Measurements from ENCODE around the gene ALLC.

The ALLC gene

GRCh38 chr2:3739313-3739712, 81.3 kb downstream of the ALLC start:
- no peak for DNase-seq
- Histone ChIP-seq H3K27ac (ENCODE audit: low read length, poor library complexity, severe bottlenecking) (no peak overlapping the region), H4K8ac (ENCODE audit: low read length) (no peak overlapping the region), H2AFZ (ENCODE audit: low read depth, low read length) (no peak overlapping the region), H2AK5ac (ENCODE audit: low read length, severe bottlenecking) (no peak overlapping the region), H3K18ac (ENCODE audit: low read depth in 1 of 2, low read length in 2 of 2) (no peak overlapping the region), H3K4me3 (ENCODE audit: insufficient read depth in 1 of 2, low read depth in 1 of 2, low read length in 2 of 2) (no peak overlapping the region), H3K79me1 (replicated peaks; ENCODE audit: low read length, poor library complexity, severe bottlenecking) (no peaks in the 10 kb centered on the region), H2BK12ac (ENCODE audit: low read length in 2 of 2) (no peak overlapping the region), H3K4me1 (ENCODE audit: control insufficient read depth, insufficient read depth, low read depth, low read length) (no peaks in the 10 kb centered on the region), H3K14ac (ENCODE audit: low read length in 2 of 2) (no peak overlapping the region), H2BK120ac (ENCODE audit: low read depth, low read length) (no peak overlapping the region), H3K36me3 (ENCODE audit: control insufficient read depth in 1 of 2, insufficient read depth in 2 of 2, low read depth in 1 of 2, low read length in 2 of 2) (no peaks in the 10 kb centered on the region), H3K4ac (ENCODE audit: low read depth in 1 of 2, low read length in 2 of 2) (no peak overlapping the region), H3K23ac (ENCODE audit: low read length in 2 of 2) (no peak overlapping the region), H3K4me2 (ENCODE audit: low read length, poor library complexity, severe bottlenecking) (no peak overlapping the region), H2BK5ac (ENCODE audit: low read depth, low read length, poor library complexity, severe bottlenecking) (no peak overlapping the region), H2BK15ac (ENCODE audit: low read depth, poor library complexity, severe bottlenecking) (no peak overlapping the region), H3K27me3 (ENCODE audit: control insufficient read depth in 1 of 2, insufficient read depth in 1 of 2, low read length in 2 of 2) (peaks cover 3 to 23% of the 10 kb centered on the region in 2 experiments), H3K9ac (ENCODE audit: low read length) (no peak overlapping the region), H3K9me3 (ENCODE audit: control insufficient read depth, low read length) (no peaks in the 10 kb centered on the region), H4K91ac (ENCODE audit: low read length) (no peak overlapping the region)
- WGBS, result 89% methylated on average over 18 of the region's 19 CpGs

DNA sequence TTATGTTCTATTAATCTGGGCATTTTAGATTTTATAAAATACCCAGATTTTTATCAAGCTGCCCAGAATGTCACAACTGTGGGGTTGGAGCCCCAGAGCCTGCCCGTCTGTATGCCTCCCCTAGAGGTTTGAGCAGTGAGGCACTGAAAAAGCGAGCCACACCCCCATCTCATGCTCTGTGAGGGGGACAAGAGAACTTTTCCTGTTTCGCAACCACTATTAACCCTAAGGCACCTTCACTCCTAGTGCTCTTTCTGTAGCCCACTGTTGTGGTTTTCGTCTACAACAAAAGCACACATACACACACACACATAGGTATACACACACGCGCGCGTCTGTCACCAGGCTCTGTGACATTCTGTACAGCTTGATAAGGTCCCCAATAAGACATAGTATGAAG, 83.4 kb downstream of the ALLC start:
- Histone ChIP-seq H3K4me3 (ENCODE audit: insufficient read depth in 1 of 2, low read depth in 1 of 2, low read length in 2 of 2) (no peak overlapping the region), H3K4me2 (ENCODE audit: low read length, poor library complexity, severe bottlenecking) (no peak overlapping the region), H2BK120ac (ENCODE audit: low read depth, low read length) (no peak overlapping the region), H3K14ac (ENCODE audit: low read length in 2 of 2) (no peak overlapping the region), H2AK5ac (ENCODE audit: low read length, severe bottlenecking) (no peak overlapping the region), H3K27me3 (ENCODE audit: control insufficient read depth in 1 of 2, insufficient read depth in 1 of 2, low read length in 2 of 2) (peaks cover 0 to 7% of the 10 kb centered on the region in 2 experiments), H3K27ac (ENCODE audit: low read length, poor library complexity, severe bottlenecking) (no peak overlapping the region), H3K36me3 (ENCODE audit: control insufficient read depth in 1 of 2, insufficient read depth in 2 of 2, low read depth in 1 of 2, low read length in 2 of 2) (no peaks in the 10 kb centered on the region), H3K9me3 (ENCODE audit: control insufficient read depth, low read length) (no peaks in the 10 kb centered on the region), H2BK15ac (ENCODE audit: low read depth, poor library complexity, severe bottlenecking) (no peak overlapping the region), H2BK5ac (ENCODE audit: low read depth, low read length, poor library complexity, severe bottlenecking) (no peak overlapping the region), H3K9ac (ENCODE audit: low read length) (no peak overlapping the region), H3K23ac (ENCODE audit: low read length in 2 of 2) (no peak overlapping the region), H3K4me1 (ENCODE audit: control insufficient read depth, insufficient read depth, low read depth, low read length) (no peaks in the 10 kb centered on the region), H3K79me1 (replicated peaks; ENCODE audit: low read length, poor library complexity, severe bottlenecking) (no peaks in the 10 kb centered on the region), H2BK12ac (ENCODE audit: low read length in 2 of 2) (no peak overlapping the region), H3K18ac (ENCODE audit: low read depth in 1 of 2, low read length in 2 of 2) (no peak overlapping the region), H4K8ac (ENCODE audit: low read length) (no peak overlapping the region), H2AFZ (ENCODE audit: low read depth, low read length) (no peak overlapping the region), H3K4ac (ENCODE audit: low read depth in 1 of 2, low read length in 2 of 2) (no peak overlapping the region), H4K91ac (ENCODE audit: low read length) (no peak overlapping the region)
- no peak for DNase-seq
- WGBS, result 59% methylated on average over 4 of the region's 8 CpGs

DNA sequence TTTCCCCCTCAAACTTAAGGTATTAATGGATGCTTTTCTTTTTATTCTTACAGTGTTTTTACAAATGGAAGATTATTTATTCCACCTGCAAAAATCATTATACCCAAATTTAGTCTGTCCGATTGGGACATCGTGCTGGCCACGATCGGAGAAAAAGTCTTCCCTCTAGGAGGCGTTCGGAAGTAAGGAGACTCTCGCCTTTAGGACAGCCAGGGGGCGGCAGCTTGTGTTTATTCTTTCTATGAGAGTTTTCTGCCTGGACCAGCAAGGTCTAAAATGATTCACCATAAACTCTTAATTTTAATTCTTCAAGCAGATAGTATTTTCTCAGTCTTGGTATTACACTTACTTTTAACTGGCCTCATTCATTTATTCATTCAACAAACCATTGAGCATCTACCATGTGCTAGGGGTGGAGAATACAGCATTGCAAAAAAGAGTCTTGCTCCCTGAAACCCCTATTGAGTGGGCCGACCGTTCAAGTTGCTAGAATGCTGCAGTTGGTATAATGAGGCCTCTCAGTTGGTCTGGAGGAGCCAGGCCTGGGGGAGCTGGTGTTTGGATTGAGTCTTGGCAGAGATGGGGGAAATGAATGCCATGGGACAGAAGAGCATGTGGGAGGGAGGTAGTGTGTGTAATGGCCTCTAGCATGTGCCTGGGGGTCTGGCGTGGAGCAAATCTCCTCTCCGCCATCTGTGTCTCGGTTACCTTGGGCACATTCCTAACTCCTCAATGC, 84.0 kb downstream of the ALLC start:
- Histone ChIP-seq H3K27me3 (ENCODE audit: control insufficient read depth in 1 of 2, insufficient read depth in 1 of 2, low read length in 2 of 2) (peaks cover 0 to 5% of the 10 kb centered on the region in 2 experiments), H3K23ac (ENCODE audit: low read length in 2 of 2) (no peak overlapping the region), H4K8ac (ENCODE audit: low read length) (no peak overlapping the region), H3K36me3 (ENCODE audit: control insufficient read depth in 1 of 2, insufficient read depth in 2 of 2, low read depth in 1 of 2, low read length in 2 of 2) (no peaks in the 10 kb centered on the region), H2BK120ac (ENCODE audit: low read depth, low read length) (no peak overlapping the region), H3K9me3 (ENCODE audit: control insufficient read depth, low read length) (no peaks in the 10 kb centered on the region), H3K14ac (ENCODE audit: low read length in 2 of 2) (no peak overlapping the region), H3K4me1 (ENCODE audit: control insufficient read depth, insufficient read depth, low read depth, low read length) (no peaks in the 10 kb centered on the region), H3K27ac (ENCODE audit: low read length, poor library complexity, severe bottlenecking) (no peak overlapping the region), H3K4me3 (ENCODE audit: insufficient read depth in 1 of 2, low read depth in 1 of 2, low read length in 2 of 2) (no peak overlapping the region), H3K4ac (ENCODE audit: low read depth in 1 of 2, low read length in 2 of 2) (no peak overlapping the region), H2BK5ac (ENCODE audit: low read depth, low read length, poor library complexity, severe bottlenecking) (no peak overlapping the region), H3K9ac (ENCODE audit: low read length) (no peak overlapping the region), H2AFZ (ENCODE audit: low read depth, low read length) (no peak overlapping the region), H3K79me1 (replicated peaks; ENCODE audit: low read length, poor library complexity, severe bottlenecking) (no peaks in the 10 kb centered on the region), H2BK12ac (ENCODE audit: low read length in 2 of 2) (no peak overlapping the region), H4K91ac (ENCODE audit: low read length) (no peak overlapping the region), H3K4me2 (ENCODE audit: low read length, poor library complexity, severe bottlenecking) (no peak overlapping the region), H2BK15ac (ENCODE audit: low read depth, poor library complexity, severe bottlenecking) (no peak overlapping the region), H2AK5ac (ENCODE audit: low read length, severe bottlenecking) (no peak overlapping the region), H3K18ac (ENCODE audit: low read depth in 1 of 2, low read length in 2 of 2) (no peak overlapping the region)
- WGBS, result 79% methylated on average over 9 of the region's 13 CpGs
- no peak for DNase-seq

- H3K23ac ChIP-seq (ENCODE audit: low read length in 2 of 2), result no peak overlapping the region
- no peaks in the 10 kb centered on the region for H3K36me3 ChIP-seq (ENCODE audit: control insufficient read depth in 1 of 2, insufficient read depth in 2 of 2, low read depth in 1 of 2, low read length in 2 of 2)
- no peak overlapping the region for H3K4ac ChIP-seq (ENCODE audit: low read depth in 1 of 2, low read length in 2 of 2)
- H3K4me1 ChIP-seq (ENCODE audit: control insufficient read depth, insufficient read depth, low read depth, low read length), result no peaks in the 10 kb centered on the region
- H3K27ac ChIP-seq (ENCODE audit: low read length, poor library complexity, severe bottlenecking), result no peak overlapping the region
- no peak overlapping the region for H2BK120ac ChIP-seq (ENCODE audit: low read depth, low read length)
- H3K9me3 ChIP-seq (ENCODE audit: control insufficient read depth, low read length), result no peaks in the 10 kb centered on the region
- H3K27me3 ChIP-seq (ENCODE audit: control insufficient read depth in 1 of 2, insufficient read depth in 1 of 2, low read length in 2 of 2), result peaks cover 0 to 5% of the 10 kb centered on the region in 2 experiments
- H3K18ac ChIP-seq (ENCODE audit: low read depth in 1 of 2, low read length in 2 of 2), result no peak overlapping the region
- H4K91ac ChIP-seq (ENCODE audit: low read length), result no peak overlapping the region
- H2AFZ ChIP-seq (ENCODE audit: low read depth, low read length), result no peak overlapping the region
- no peak overlapping the region for H2BK5ac ChIP-seq (ENCODE audit: low read depth, low read length, poor library complexity, severe bottlenecking)
- H3K4me2 ChIP-seq (ENCODE audit: low read length, poor library complexity, severe bottlenecking), result no peak overlapping the region
- no peak for DNase-seq
- H4K8ac ChIP-seq (ENCODE audit: low read length), result no peak overlapping the region
- no peak overlapping the region for H3K9ac ChIP-seq (ENCODE audit: low read length)
- H2BK15ac ChIP-seq (ENCODE audit: low read depth, poor library complexity, severe bottlenecking), result no peak overlapping the region
- H3K4me3 ChIP-seq (ENCODE audit: insufficient read depth in 1 of 2, low read depth in 1 of 2, low read length in 2 of 2), result no peak overlapping the region
- H3K14ac ChIP-seq (ENCODE audit: low read length in 2 of 2), result no peak overlapping the region
- no peak overlapping the region for H2BK12ac ChIP-seq (ENCODE audit: low read length in 2 of 2)
- 62% methylated on average over 5 of the region's 5 CpGs for WGBS
- H2AK5ac ChIP-seq (ENCODE audit: low read length, severe bottlenecking), result no peak overlapping the region
- no peaks in the 10 kb centered on the region for H3K79me1 ChIP-seq (replicated peaks; ENCODE audit: low read length, poor library complexity, severe bottlenecking)
These were observed 84.9 kb downstream of the ALLC start for GRCh38 chr2:3742743-3743508.
